DMS114 treated with DMSO at 0.1 percent for 48 hours (cell line): ENCODE measurements around the gene DLG2.
"Not testable (repeated sequence)": the region's sequence is repeated elsewhere in the genome, so short reads cannot be mapped to it uniquely, and the experiment has no call there.

Experiments used
- DNase-seq: peaks from one replicate; lab custom pipeline; 2025; ENCODE audit not compliant: unreplicated experiment; lab: John Stamatoyannopoulos, UW

The DLG2 gene

GRCh38 chr11:85346484-85346883 lies 280.7 kb downstream of the DLG2 start:
- DNase-seq, result no peak

GRCh38 chr11:85340846-85341245 lies 286.3 kb downstream of the DLG2 start:
- not testable (repeated sequence) for DNase-seq

- DNase-seq, result no peak
Measured at GRCh38 chr11:85318573-85318972, 308.6 kb downstream of the DLG2 start.

- DNase-seq, result no peak
Measured at GRCh38 chr11:85316967-85317366, 310.2 kb downstream of the DLG2 start.

- no peak for DNase-seq
Measured at GRCh38 chr11:85313741-85314140, 313.4 kb downstream of the DLG2 start.

- DNase-seq, result no peak
Measured at GRCh38 chr11:85310479-85310878, 316.7 kb downstream of the DLG2 start.

- no peak for DNase-seq
Measured at GRCh38 chr11:85307366-85307765, 319.8 kb downstream of the DLG2 start.

GRCh38 chr11:85301895-85302678 lies 325.1 kb downstream of the DLG2 start:
- no peak for DNase-seq

- DNase-seq, result no peak
Measured at GRCh38 chr11:85299258-85299942, 327.7 kb downstream of the DLG2 start.

- DNase-seq, result no peak
Measured at GRCh38 chr11:85295694-85296271, 331.4 kb downstream of the DLG2 start.

GRCh38 chr11:85281550-85281949 lies 345.6 kb downstream of the DLG2 start:
- DNase-seq, result no peak

- DNase-seq, result no peak
Measured at GRCh38 chr11:85279267-85279666, 347.9 kb downstream of the DLG2 start.

GRCh38 chr11:85277693-85278092 lies 349.5 kb downstream of the DLG2 start:
- no peak for DNase-seq

GRCh38 chr11:85276332-85276731 lies 350.8 kb downstream of the DLG2 start:
- DNase-seq, result no peak

GRCh38 chr11:85270315-85270714 lies 356.8 kb downstream of the DLG2 start:
- DNase-seq, result not testable (repeated sequence)

- no peak for DNase-seq
Measured at GRCh38 chr11:85269109-85269508, 358.0 kb downstream of the DLG2 start.

- no peak for DNase-seq
Measured at GRCh38 chr11:85266646-85267045, 360.5 kb downstream of the DLG2 start.

GRCh38 chr11:85263328-85263727 lies 363.8 kb downstream of the DLG2 start:
- no peak for DNase-seq

GRCh38 chr11:85257837-85258236 lies 369.3 kb downstream of the DLG2 start:
- no peak for DNase-seq

GRCh38 chr11:85256433-85256832 lies 370.7 kb downstream of the DLG2 start:
- DNase-seq, result no peak

GRCh38 chr11:85249482-85249881 lies 377.7 kb downstream of the DLG2 start:
- DNase-seq, result no peak

GRCh38 chr11:85247797-85248196 lies 379.3 kb downstream of the DLG2 start:
- no peak for DNase-seq
